Smooth muscle cell (in vitro differentiated cells): ENCODE measurements around the gene NANOS3. TPM values are rescaled to one million over a fixed set of nuclear protein-coding genes. Genes with fewer than 3 reads are reported as not detected.

Experiments used
- DNase-seq: peaks from one replicate; lab custom pipeline; 2025; ENCODE audit not compliant: unreplicated experiment; lab: John Stamatoyannopoulos, UW
- H2AFZ ChIP-seq: fragments of 200-600 bp; sonication (generic); 2 replicates; pipeline ENCODE4 v1.6.0; 2016; ENCODE audit warnings: antibody characterized with exemption, low read depth, mild to moderate bottlenecking
- H3F3A ChIP-seq: fragments of 200-600 bp; sonication (generic); 2 replicates; pipeline ENCODE4 v1.6.0; 2017; ENCODE audit warnings: antibody characterized with exemption, low read depth
- H3K27ac ChIP-seq: fragments of 200-600 bp; sonication (generic); 2 replicates; pipeline ENCODE4 v1.5.1; 2016; ENCODE audit warnings: low read depth, mild to moderate bottlenecking
- H3K27me3 ChIP-seq: fragments of 200-600 bp; sonication (generic); 2 replicates; pipeline ENCODE4 v1.6.1; 2016; ENCODE audit warnings: low read depth, mild to moderate bottlenecking
- H3K36me3 ChIP-seq: fragments of 200-600 bp; sonication (generic); 2 replicates; pipeline ENCODE4 v1.5.1; 2016; ENCODE audit warnings: low read depth
- H3K4me1 ChIP-seq: fragments of 200-600 bp; sonication (generic); 2 replicates; pipeline ENCODE4 v1.5.1; 2016; ENCODE audit warnings: low read depth
- H3K4me2 ChIP-seq: fragments of 200-600 bp; sonication (generic); 2 replicates; pipeline ENCODE4 v1.6.0; 2016; ENCODE audit warnings: mild to moderate bottlenecking
- H3K4me3 ChIP-seq: fragments of 200-600 bp; sonication (generic); 2 replicates; pipeline ENCODE4 v1.5.1; 2016; ENCODE audit warnings: mild to moderate bottlenecking
- H3K79me2 ChIP-seq: fragments of 200-600 bp; sonication (generic); 2 replicates; pipeline ENCODE4 v1.6.0; 2016; ENCODE audit warnings: low read depth, mild to moderate bottlenecking
- H3K9ac ChIP-seq: fragments of 200-600 bp; sonication (generic); 2 replicates; pipeline ENCODE4 v1.6.0; 2016; ENCODE audit warnings: low read depth
- H3K9me3 ChIP-seq: fragments of 200-600 bp; sonication (generic); replicated peaks from 2 replicates; pipeline ENCODE4 v1.5.1; 2016; ENCODE audit warnings: low read depth
- H4K20me1 ChIP-seq: fragments of 200-600 bp; sonication (generic); 2 replicates; pipeline ENCODE4 v1.6.0; 2016; ENCODE audit warnings: low read depth
- WGBS: methylation state at CpG from one replicate; pipeline ENCODE4 v1.1.7; 2016; ENCODE audit warnings: low lambda C conversion rate; 5-methylcytosine and 5-hydroxymethylcytosine counted together
- polyA plus RNA-seq: library from polyadenylated mRNA; unstranded; fragments of >200 nt; fragmentation: Nextera tagmentation; extraction: Ambion mirVana; gene quantifications from 2 replicates; pipeline ENCODE4 v1.2.1, GENCODE V29; 2016
- total RNA-seq: library from RNA; depleted of rRNA; stranded (reverse); fragments of >200 nt; gene quantifications from 2 replicates; pipeline ENCODE4 v1.2.3, GENCODE V29; 2014
- TF ChIP-seq, protein P1 (sequence below): fragments of 200-600 bp; sonication (generic); IDR thresholded peaks from 2 replicates; pipeline ENCODE4 v1.5.1; 2017; ENCODE audit warnings: borderline replicate concordance, mild to moderate bottlenecking, antibody characterized with exemption; ENCODE audit not compliant: insufficient read depth, poor library complexity, severe bottlenecking

Gene NANOS3
- total and polyA plus RNA-seq, 2 experiments from 2014 or later, result 2.7 TPM; not detected in 1

DNA sequence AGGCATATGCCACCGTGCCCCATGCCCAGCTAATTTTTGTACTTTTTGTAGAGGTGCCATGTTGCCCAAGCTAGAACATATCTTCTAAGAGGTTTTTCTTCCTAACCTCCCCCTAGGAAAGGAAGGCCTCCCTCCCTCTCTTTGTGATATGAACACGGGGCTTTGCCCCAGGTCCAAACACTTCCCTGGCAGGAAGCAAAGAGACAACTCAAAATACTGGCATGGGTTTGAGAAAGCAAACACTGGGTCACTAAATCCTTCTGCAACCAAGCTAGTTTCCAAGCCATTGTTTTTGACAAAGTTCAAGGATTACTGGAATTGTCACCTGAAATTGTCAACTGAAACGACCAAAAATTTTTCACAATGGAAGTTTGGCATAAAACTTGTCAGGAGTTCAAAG, 37.8 kb downstream of the NANOS3 start:
- no peak for DNase-seq
- Histone ChIP-seq H3K27ac (no peak overlapping the region), H3F3A (no peaks in the 10 kb centered on the region), H3K79me2 (no peaks in the 10 kb centered on the region), H3K4me3 (no peak overlapping the region), H3K4me1 (no peaks in the 10 kb centered on the region), H2AFZ (no peak overlapping the region), H3K27me3 (no peaks in the 10 kb centered on the region), H3K9ac (no peak overlapping the region), H4K20me1 (no peaks in the 10 kb centered on the region), H3K9me3 (no peaks in the 10 kb centered on the region), H3K36me3 (no peaks in the 10 kb centered on the region), H3K4me2 (no peak overlapping the region)
- TF ChIP-seq, protein P1, sequence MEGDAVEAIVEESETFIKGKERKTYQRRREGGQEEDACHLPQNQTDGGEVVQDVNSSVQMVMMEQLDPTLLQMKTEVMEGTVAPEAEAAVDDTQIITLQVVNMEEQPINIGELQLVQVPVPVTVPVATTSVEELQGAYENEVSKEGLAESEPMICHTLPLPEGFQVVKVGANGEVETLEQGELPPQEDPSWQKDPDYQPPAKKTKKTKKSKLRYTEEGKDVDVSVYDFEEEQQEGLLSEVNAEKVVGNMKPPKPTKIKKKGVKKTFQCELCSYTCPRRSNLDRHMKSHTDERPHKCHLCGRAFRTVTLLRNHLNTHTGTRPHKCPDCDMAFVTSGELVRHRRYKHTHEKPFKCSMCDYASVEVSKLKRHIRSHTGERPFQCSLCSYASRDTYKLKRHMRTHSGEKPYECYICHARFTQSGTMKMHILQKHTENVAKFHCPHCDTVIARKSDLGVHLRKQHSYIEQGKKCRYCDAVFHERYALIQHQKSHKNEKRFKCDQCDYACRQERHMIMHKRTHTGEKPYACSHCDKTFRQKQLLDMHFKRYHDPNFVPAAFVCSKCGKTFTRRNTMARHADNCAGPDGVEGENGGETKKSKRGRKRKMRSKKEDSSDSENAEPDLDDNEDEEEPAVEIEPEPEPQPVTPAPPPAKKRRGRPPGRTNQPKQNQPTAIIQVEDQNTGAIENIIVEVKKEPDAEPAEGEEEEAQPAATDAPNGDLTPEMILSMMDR, result no peak
- 97% methylated on average over 3 of the region's 3 CpGs for WGBS

- Histone ChIP-seq H3K4me1 (no peaks in the 10 kb centered on the region), H3K9me3 (no peaks in the 10 kb centered on the region), H3K27me3 (no peaks in the 10 kb centered on the region), H3K27ac (no peak overlapping the region), H3K4me2 (no peak overlapping the region), H2AFZ (no peak overlapping the region), H3K79me2 (no peaks in the 10 kb centered on the region), H3K36me3 (no peaks in the 10 kb centered on the region), H4K20me1 (no peaks in the 10 kb centered on the region), H3K4me3 (no peak overlapping the region), H3K9ac (no peak overlapping the region), H3F3A (no peaks in the 10 kb centered on the region)
- WGBS, result 99% methylated on average over 14 of the region's 14 CpGs
- TF ChIP-seq, protein P1, result no peak
- DNase-seq, result no peak
Measured at GRCh38 chr19:13917888-13918406, 41.0 kb downstream of the NANOS3 start.

- Histone ChIP-seq H3K9me3 (no peaks in the 10 kb centered on the region), H3K4me2 (no peak overlapping the region), H3K79me2 (no peaks in the 10 kb centered on the region), H3K27ac (no peak overlapping the region), H4K20me1 (no peaks in the 10 kb centered on the region), H3K9ac (no peak overlapping the region), H3F3A (no peaks in the 10 kb centered on the region), H2AFZ (no peak overlapping the region), H3K36me3 (no peaks in the 10 kb centered on the region), H3K4me3 (no peak overlapping the region), H3K4me1 (no peaks in the 10 kb centered on the region), H3K27me3 (no peaks in the 10 kb centered on the region)
- 90% methylated on average over 29 of the region's 34 CpGs for WGBS
- TF ChIP-seq, protein P1, result no peak
- DNase-seq, result no peak
Measured at GRCh38 chr19:13918726-13919411, 41.9 kb downstream of the NANOS3 start.

DNA sequence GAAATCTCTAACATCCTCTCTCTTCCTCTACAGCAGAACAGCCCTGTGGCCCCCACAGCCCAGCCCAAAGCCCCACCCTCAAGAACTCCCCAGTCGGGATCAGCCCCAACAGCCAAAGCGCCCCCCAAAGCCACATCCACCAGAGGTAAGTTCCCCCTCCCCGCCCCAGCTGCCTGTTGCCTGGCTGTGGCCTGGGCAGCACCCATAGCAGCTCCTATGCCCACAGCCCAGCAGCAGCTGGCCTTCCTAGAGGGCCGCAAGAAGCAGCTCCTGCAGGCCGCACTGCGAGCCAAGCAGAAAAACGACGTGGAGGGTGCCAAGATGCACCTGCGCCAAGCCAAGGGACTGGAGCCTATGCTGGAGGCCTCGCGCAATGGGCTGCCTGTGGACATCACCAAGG, 43.6 kb downstream of the NANOS3 start:
- Histone ChIP-seq H3K4me2 (no peak overlapping the region), H3K4me1 (no peaks in the 10 kb centered on the region), H3F3A (no peaks in the 10 kb centered on the region), H3K36me3 (no peaks in the 10 kb centered on the region), H2AFZ (no peak overlapping the region), H3K9ac (no peak overlapping the region), H3K27me3 (no peaks in the 10 kb centered on the region), H4K20me1 (no peaks in the 10 kb centered on the region), H3K27ac (no peak overlapping the region), H3K79me2 (no peaks in the 10 kb centered on the region), H3K9me3 (no peaks in the 10 kb centered on the region), H3K4me3 (no peak overlapping the region)
- DNase-seq, result no peak
- WGBS, result 98% methylated on average over 11 of the region's 11 CpGs
- TF ChIP-seq, protein P1, result no peak
